ENCODE results near the gene AKNA.
"Not testable (repeated sequence)": the region's sequence is repeated elsewhere in the genome, so short reads cannot be mapped to it uniquely, and the experiment has no call there.

AKNA gene

DNA sequence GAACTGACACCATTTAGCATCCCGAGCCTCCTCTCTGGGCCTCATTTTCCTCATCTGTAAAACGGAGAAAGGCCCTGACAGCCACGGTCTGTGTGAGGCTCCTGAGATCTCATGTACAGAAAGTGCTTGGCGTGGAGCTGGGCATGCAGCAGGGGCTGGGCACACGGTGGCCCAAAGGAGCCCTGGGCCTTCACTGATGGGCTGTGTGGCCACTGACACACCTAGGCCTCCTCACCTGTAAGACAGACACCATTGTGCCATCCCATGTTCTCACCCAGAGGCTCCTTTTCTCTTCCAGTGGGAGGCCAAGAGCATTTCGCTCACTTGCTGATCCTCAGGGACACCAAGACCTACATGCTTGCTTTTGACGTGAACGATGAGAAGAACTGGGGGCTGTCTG, 63.3 kb downstream of the AKNA start:
- Mint-ChIP-seq H3K27ac (no peak overlapping the region), H3K36me3 (no peaks in the 10 kb centered on the region), H3K9me3 (no peaks in the 10 kb centered on the region), H3K4me3 (no peak overlapping the region), H3K4me1 (peaks cover 12% of the 10 kb centered on the region)
- ATAC-seq (no peak), DNase-seq (ENCODE audit: low spot score in 2 of 2) (no peak)

DNA sequence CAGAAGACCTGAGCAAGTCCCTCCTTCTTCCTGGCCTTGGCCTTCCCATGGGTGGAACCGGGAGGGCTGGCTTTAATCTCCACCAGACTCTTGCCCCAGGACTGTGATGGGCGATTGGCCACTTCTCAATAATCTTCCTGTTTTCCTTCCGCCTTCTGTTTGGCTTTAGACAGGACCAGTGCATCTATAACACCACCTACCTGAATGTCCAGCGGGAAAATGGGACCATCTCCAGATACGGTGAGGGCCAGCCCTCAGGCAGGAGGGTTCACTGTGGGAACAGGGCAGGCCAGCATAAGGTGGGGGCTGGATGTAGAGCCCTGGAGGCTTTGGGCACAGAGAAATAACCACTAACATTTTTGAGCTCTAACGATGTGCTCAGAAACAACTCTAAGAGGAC, 63.9 kb downstream of the AKNA start:
- not testable (repeated sequence) for ATAC-seq; DNase-seq (ENCODE audit: low spot score in 2 of 2); H3K27ac Mint-ChIP-seq; H3K36me3 Mint-ChIP-seq; H3K4me3 Mint-ChIP-seq; H3K9me3 Mint-ChIP-seq
- peaks cover 12% of the 10 kb centered on the region for H3K4me1 Mint-ChIP-seq

GRCh38 chr9:114322831-114323531, 64.8 kb downstream of the AKNA start, which contains the start of gene ORM1:
Gene ORM1, plus strand, starts transcription at chr9:114323098. Its CDS starts 36 bp downstream, at chr9:114323134.
- Mint-ChIP-seq H3K4me3 (peak within 1 kb of the TSS; percentile 51), H3K27ac (peak within 1 kb of the TSS; percentile 40), H3K4me1 (peaks cover 12% of the 10 kb centered on the region)
- not testable (repeated sequence) for H3K36me3 Mint-ChIP-seq; DNase-seq (ENCODE audit: low spot score in 2 of 2); H3K9me3 Mint-ChIP-seq; ATAC-seq

DNA sequence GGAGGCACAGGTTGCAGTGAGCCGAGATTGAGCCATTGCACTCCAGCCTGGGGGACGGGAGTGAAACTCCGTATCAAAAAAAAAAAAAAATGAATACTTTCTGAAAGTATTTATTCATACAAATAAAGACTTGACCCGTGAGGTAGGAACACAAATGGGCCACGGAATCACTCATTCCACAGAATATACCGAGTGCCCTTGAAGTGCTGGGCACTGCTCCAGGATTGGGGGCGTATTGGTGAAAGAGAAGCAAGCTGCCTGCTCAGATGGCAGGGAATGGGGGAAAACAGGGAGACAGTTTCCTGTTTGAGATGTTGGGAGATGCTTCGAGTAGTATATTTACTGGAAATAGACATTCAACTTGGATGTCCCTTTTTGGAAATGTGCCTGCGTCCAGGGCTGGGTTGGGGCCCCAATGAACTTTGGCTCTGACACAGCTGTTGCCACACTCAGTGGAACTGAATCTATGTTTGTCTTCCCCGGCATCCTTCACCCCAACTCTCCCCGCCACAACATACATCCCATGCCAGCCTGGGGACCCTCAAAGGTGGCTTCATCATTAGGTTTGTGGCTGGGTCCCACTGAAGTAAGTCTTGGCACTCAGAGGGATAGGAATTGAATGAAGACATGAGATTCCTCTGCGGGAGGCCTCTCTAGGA, 65.5 kb downstream of the AKNA start:
- ATAC-seq, result peak; percentile 54
- peaks cover 12% of the 10 kb centered on the region for H3K4me1 Mint-ChIP-seq
- not testable (repeated sequence) for H3K36me3 Mint-ChIP-seq; H3K9me3 Mint-ChIP-seq; DNase-seq (ENCODE audit: low spot score in 2 of 2)
- peak overlapping the region; percentile 51 for H3K4me3 Mint-ChIP-seq
- H3K27ac Mint-ChIP-seq, result peak overlapping the region; percentile 40

DNA sequence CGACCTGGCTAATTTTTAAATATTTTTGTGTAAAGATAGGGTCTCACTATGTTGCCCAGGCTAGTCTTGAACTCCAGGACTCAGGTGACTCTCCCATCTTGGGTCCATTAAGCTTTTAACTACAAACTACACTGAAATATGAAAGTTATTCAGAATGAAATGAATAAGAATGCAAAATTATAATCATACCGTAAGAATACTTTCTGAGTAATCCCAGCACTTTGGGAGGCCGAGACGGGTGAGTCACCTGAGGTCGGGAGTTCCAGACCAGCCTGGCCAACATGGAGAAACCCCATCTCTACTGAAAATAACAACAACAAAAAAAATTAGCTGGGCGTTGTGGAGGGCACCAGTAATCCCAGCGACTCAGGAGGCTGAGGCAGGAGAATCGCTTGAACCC, 66.0 kb downstream of the AKNA start:
- H3K9me3 Mint-ChIP-seq, result no peaks in the 10 kb centered on the region
- H3K4me1 Mint-ChIP-seq, result peaks cover 12% of the 10 kb centered on the region
- no peaks in the 10 kb centered on the region for H3K36me3 Mint-ChIP-seq
- peak overlapping the region; percentile 40 for H3K27ac Mint-ChIP-seq
- peak in 1 of 2 donors; percentile 74 for DNase-seq (ENCODE audit: low spot score in 2 of 2)
- ATAC-seq, result peak; percentile 84
- peak overlapping the region; percentile 51 for H3K4me3 Mint-ChIP-seq

DNA sequence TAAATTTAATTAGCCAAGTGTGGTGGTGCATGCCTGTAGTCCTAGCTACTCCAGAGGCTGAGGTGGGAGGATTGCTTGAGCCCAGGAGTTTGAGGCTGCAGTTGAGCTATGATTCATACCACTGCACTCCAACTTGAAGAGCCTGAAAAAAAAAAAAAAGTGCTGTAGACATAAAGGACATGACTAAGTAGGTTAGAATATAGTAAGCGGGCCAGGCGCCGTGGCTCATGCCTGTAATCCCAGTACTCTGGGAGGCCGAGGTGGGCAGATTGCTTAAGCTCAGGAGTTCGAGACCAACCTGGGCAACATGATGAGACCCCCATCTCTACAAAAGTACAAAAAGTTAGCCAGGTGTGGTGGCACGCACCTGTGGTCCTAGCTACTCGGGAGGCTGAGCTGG, 67.1 kb downstream of the AKNA start:
- H3K4me1 Mint-ChIP-seq, result peaks cover 12% of the 10 kb centered on the region
- ATAC-seq, result peak; percentile 79
- not testable (repeated sequence) for H3K27ac Mint-ChIP-seq

GRCh38 chr9:114319147-114319546, 68.6 kb downstream of the AKNA start:
- Mint-ChIP-seq H3K4me3 (no peak overlapping the region), H3K4me1 (peaks cover 12% of the 10 kb centered on the region)

More for the DNA sequence above, 67.1 kb downstream of the AKNA start:
- H3K4me3 Mint-ChIP-seq; H3K36me3 Mint-ChIP-seq; DNase-seq (ENCODE audit: low spot score in 2 of 2); H3K9me3 Mint-ChIP-seq: not testable (repeated sequence)

DNA sequence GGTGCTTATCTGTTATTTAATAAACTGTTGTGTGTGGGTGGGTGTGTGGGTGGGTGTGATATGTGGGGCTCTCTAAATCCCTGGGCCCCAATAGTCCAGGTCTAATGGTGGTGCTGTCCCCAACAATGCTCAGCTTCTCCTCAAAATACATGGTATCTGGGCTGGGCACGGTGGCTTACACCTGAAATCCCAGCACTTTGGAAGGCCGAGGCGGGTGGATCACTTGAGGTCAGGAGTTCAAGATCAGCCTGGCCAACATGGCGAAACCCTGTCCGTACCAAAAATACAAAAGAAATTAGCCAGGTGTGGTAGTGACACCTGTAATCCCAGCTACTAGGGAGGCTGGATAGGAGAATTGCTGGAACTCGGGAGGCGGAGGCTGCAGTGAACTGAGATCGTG, 69.4 kb downstream of the AKNA start:
- H3K36me3 Mint-ChIP-seq, result no peaks in the 10 kb centered on the region
- ATAC-seq (no peak), DNase-seq (ENCODE audit: low spot score in 2 of 2) (no peak)
- no peak overlapping the region for H3K4me3 Mint-ChIP-seq
- H3K27ac Mint-ChIP-seq, result no peak overlapping the region
- no peaks in the 10 kb centered on the region for H3K9me3 Mint-ChIP-seq
- peaks cover 12% of the 10 kb centered on the region for H3K4me1 Mint-ChIP-seq

More at GRCh38 chr9:114319147-114319546, 68.6 kb downstream of the AKNA start:
- ATAC-seq (no peak), DNase-seq (ENCODE audit: low spot score in 2 of 2) (no peak)
- Mint-ChIP-seq H3K36me3 (no peaks in the 10 kb centered on the region), H3K9me3 (no peaks in the 10 kb centered on the region), H3K27ac (no peak overlapping the region)

- DNase-seq (ENCODE audit: low spot score in 2 of 2), result peak in 1 of 2 donors; percentile 46
- ATAC-seq, result no peak
- H3K4me3 Mint-ChIP-seq, result no peak overlapping the region
- peaks cover 12% of the 10 kb centered on the region for H3K4me1 Mint-ChIP-seq
- H3K27ac Mint-ChIP-seq, result no peak overlapping the region
- no peaks in the 10 kb centered on the region for H3K9me3 Mint-ChIP-seq
- H3K36me3 Mint-ChIP-seq, result no peaks in the 10 kb centered on the region
Observed at GRCh38 chr9:114317665-114318357, 70.0 kb downstream of the AKNA start.

DNA sequence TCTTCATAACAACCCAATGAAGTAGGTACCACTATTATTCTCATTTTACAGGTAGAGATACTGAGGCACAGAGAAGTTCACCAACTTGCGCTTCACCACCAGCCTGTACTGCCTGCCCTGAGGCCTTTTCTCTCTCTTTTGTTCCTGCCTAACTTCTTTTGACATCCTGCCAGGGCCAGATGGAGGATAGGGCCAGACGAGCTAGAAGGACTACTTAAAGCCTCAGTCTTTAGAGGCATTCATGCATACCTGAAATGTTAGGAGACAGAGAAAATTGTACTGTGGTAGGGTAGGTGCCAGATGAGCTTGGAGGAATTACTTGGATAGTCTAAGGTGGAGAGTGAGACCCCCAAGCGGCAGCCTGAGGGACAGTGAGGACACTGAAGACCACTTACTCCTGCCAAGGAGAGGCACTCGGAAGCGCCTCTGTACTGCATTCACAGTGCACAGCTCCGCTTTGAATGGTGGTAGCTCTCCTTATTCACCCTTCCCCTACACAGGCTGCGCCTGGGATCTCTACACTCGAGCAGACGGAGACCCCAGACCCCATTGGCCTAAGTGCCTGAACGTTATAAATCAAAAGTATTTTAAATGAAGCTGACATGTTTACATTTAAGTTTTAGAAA, 71.1 kb downstream of the AKNA start:
- ATAC-seq (no peak), DNase-seq (ENCODE audit: low spot score in 2 of 2) (peak in 1 of 2 donors; percentile 41)
- Mint-ChIP-seq H3K4me3 (no peak overlapping the region), H3K36me3 (no peaks in the 10 kb centered on the region), H3K27ac (no peak overlapping the region), H3K9me3 (no peaks in the 10 kb centered on the region), H3K4me1 (peaks cover 4% of the 10 kb centered on the region)

- Mint-ChIP-seq H3K27ac (no peak overlapping the region), H3K4me1 (no peaks in the 10 kb centered on the region), H3K4me3 (no peak overlapping the region), H3K9me3 (no peaks in the 10 kb centered on the region), H3K36me3 (peaks cover 2% of the 10 kb centered on the region)
- peak in 1 of 2 donors; percentile 36 for DNase-seq (ENCODE audit: low spot score in 2 of 2)
- no peak for ATAC-seq
Observed at GRCh38 chr9:114315723-114316363, 71.9 kb downstream of the AKNA start.

GRCh38 chr9:114314881-114315722, 72.7 kb downstream of the AKNA start:
- Mint-ChIP-seq H3K4me1 (no peaks in the 10 kb centered on the region), H3K9me3 (no peaks in the 10 kb centered on the region), H3K36me3 (peaks cover 4% of the 10 kb centered on the region), H3K4me3 (no peak overlapping the region), H3K27ac (no peak overlapping the region)
- DNase-seq (ENCODE audit: low spot score in 2 of 2), result peak in 1 of 2 donors; percentile 40
- ATAC-seq, result no peak

DNA sequence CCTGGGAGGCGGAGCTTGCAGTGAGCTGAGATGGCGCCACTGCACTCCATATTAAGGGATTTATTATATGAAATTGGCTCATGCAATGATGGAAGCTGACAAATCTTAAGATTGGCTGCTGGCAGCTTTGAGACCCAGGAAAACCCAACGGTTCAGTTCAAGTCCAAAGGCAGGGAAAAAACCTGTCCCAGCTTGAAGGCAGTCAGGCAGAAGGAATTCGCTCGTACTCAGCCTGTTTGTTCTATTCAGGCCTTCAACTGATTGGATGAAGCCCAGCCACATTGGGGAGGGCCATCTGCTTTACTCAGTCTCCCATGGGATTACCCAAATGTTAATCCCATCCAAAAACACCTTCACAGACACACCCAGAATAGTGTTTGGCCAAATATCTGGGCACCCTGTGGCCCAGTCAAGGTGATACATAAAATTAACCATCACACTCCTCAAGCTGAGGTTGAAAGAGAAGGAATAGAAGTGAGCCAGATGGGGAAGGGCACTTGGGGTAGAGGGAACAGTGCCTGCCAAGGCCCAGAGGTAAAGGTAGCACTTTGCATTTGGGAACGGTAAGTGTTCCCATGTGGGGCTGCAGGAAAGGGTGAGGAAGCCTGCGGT, 73.4 kb downstream of the AKNA start:
- H3K36me3 Mint-ChIP-seq, result peaks cover 4% of the 10 kb centered on the region
- no peak overlapping the region for H3K4me3 Mint-ChIP-seq
- H3K4me1 Mint-ChIP-seq, result no peaks in the 10 kb centered on the region
- H3K9me3 Mint-ChIP-seq, result no peaks in the 10 kb centered on the region
- DNase-seq (ENCODE audit: low spot score in 2 of 2) (peak in 1 of 2 donors; percentile 38), ATAC-seq (no peak)
- H3K27ac Mint-ChIP-seq, result no peak overlapping the region

GRCh38 chr9:114313186-114313585, 74.6 kb downstream of the AKNA start:
- Mint-ChIP-seq H3K9me3 (no peaks in the 10 kb centered on the region), H3K27ac (no peak overlapping the region), H3K4me3 (no peak overlapping the region), H3K4me1 (no peaks in the 10 kb centered on the region), H3K36me3 (peaks cover 4% of the 10 kb centered on the region)
- DNase-seq (ENCODE audit: low spot score in 2 of 2), result no peak
- ATAC-seq, result no peak

Data from stimulated activated effector memory CD8-positive, alpha-beta T cell treated with anti-CD3 and anti-CD28 coated beads, Interleukin-12 subunit alpha, Interleukin-12 subunit beta, amount 100 ng/mL, for 72 hours (primary cell).